ENCODE measurements around the gene LRRC70. TPM values are rescaled to one million over a fixed set of nuclear protein-coding genes. Genes with fewer than 3 reads are reported as not detected.

LRRC70 gene
- total RNA-seq = 18.3 and 19.9 TPM in 2 replicates

GRCh38 chr5:62578540-62578939 lies at the start of gene LRRC70:
LRRC70 (plus strand) TSS chr5:62578819; CDS start chr5:62579439, 620 bp downstream.

Other genes starting within 250 kb of the LRRC70 start
- gene DIMT1, start 174.9 kb upstream of the LRRC70 start, total RNA-seq = 47.3 and 58.3 TPM in 2 replicates
- gene IPO11, start 166.1 kb upstream of the LRRC70 start, total RNA-seq = 63.1 and 63.8 TPM in 2 replicates